Activated CD4-positive, alpha-beta T cell treated with anti-CD3 and anti-CD28 coated beads for 36 hours (primary cell): ENCODE results near the gene GALK1. TPM values are rescaled to one million over a fixed set of nuclear protein-coding genes. Genes with fewer than 3 reads are reported as not detected.
"Not testable (repeated sequence)": the region's sequence is repeated elsewhere in the genome, so short reads cannot be mapped to it uniquely, and the experiment has no call there.

ENCODE experiments used
- ATAC-seq: fragments of 200-7000 bp; cut with Tn5 transposase; one replicate; pipeline ENCODE4 v1.10.0; 2021; ENCODE audit warnings: mild to moderate bottlenecking, moderate library complexity
- CTCF ChIA-PET: fragments of 350-600 bp; sonication (Branson Sonifier 250); formaldehyde crosslinking; loops from one replicate; lab custom pipeline; 2021; ENCODE audit warnings: antibody characterized with exemption; lab: Charles Lee
- POLR2A ChIA-PET: fragments of 350-600 bp; sonication (Branson Sonifier 250); formaldehyde crosslinking; loops from one replicate; lab custom pipeline; 2021; ENCODE audit warnings: antibody characterized with exemption, inconsistent platforms; lab: Charles Lee
- DNase-seq: peaks from one replicate; pipeline ENCODE4 v3.0.0-alpha.2; 2020
- H3K27ac Mint-ChIP-seq: one replicate; pipeline ENCODE4 v1.8.0; 2021; ENCODE audit warnings: mixed read lengths
- H3K27me3 Mint-ChIP-seq: one replicate; pipeline ENCODE4 v1.8.0; 2021; ENCODE audit warnings: mixed read lengths
- H3K36me3 Mint-ChIP-seq: one replicate; pipeline ENCODE4 v1.8.0; 2021; ENCODE audit warnings: low read depth, mixed read lengths
- H3K4me1 Mint-ChIP-seq: one replicate; pipeline ENCODE4 v1.8.0; 2021; ENCODE audit warnings: mixed read lengths
- H3K4me3 Mint-ChIP-seq: one replicate; pipeline ENCODE4 v1.8.0; 2021; ENCODE audit warnings: mild to moderate bottlenecking, moderate library complexity, mixed read lengths
- H3K9me3 Mint-ChIP-seq: one replicate; pipeline ENCODE4 v1.8.0; 2021; ENCODE audit warnings: low read depth, mixed read lengths
- intact Hi-C, 2 experiments: fragments of 100-400 bp; cut with DNase I in 1 of 2; cut with micrococcal nuclease in 1 of 2; formaldehyde crosslinking; loops; one replicate each; pipeline versions ENCODE4 v1.14.2 to v1.15.1; 2022 to 2024; cut with DNase I, micrococcal nuclease
- total RNA-seq, 2 experiments: library from RNA; stranded (reverse); gene quantifications; one replicate each; pipeline ENCODE4 v1.2.3, GENCODE V29; 2021

The GALK1 gene
- total RNA-seq, 2 experiments from 2014 or later = 50.3 to 63.2 TPM

DNA sequence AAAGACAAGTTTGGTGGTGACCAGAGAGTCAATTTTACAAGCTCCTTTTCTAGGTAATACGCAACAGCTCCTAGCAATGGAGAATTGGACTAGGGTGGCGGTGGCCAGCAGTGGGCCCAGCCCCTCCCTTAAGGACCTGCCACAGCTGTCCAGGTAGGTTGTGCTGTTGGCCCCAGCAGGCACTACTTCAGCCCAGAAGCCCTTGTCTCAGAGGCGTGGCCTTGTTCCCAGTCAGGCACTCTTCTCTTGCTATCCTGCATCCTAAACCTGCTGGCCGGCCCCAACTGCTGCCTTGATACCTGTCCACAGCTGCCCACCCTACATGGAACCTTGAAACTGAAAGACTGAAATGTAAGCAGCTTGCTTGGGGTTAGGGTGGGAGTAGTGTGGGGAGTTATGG is 989 bp upstream of the GALK1 start:
- POLR2A ChIA-PET = interaction anchor here (1.1 to 6.1 kb wide), 4 partner anchors 9 to 20 kb away, joined by 3 to 79 read pairs (median 8); a partner anchor contains a TSS
- DNase-seq = no peak
- H3K36me3 Mint-ChIP-seq = peaks cover 5% of the 10 kb centered on the region
- CTCF ChIA-PET = interaction anchor here (0.6 to 7.8 kb wide), 16 partner anchors 10 to 95 kb away, joined by 3 to 76 read pairs (median 5); partner anchors contain the start of gene WBP2
- ATAC-seq = no peak
- no peak overlapping the region for H3K27ac Mint-ChIP-seq
- H3K4me1 Mint-ChIP-seq = peaks cover 3% of the 10 kb centered on the region
- no peaks in the 10 kb centered on the region for H3K9me3 Mint-ChIP-seq
- H3K4me3 Mint-ChIP-seq = peak overlapping the region; percentile 11
- intact Hi-C loops = loop anchor here in 1 of 2 experiments (1.0 kb wide), 3 partner anchors 13 to 131 kb away; partner anchors contain the start of gene WBP2
- no peaks in the 10 kb centered on the region for H3K27me3 Mint-ChIP-seq

DNA sequence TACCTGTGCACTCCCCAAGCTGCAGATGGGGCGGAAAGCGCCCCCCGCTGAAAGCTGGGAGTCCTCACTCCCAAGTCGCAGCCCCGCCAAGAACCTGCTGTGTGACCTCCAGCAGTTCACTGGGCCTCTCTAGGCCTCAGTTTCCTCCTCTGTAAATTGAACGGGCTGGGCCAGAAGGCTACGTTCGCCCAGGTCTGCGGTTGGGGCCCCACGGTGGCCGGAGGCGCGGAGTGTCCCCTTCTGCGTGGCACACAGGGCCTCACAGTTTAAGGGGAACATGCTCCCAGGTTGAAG is 628 bp downstream of the GALK1 start:
- Mint-ChIP-seq H3K4me1 (peaks cover 3% of the 10 kb centered on the region), H3K27ac (peak overlapping the region; percentile 83), H3K36me3 (peaks cover 5% of the 10 kb centered on the region), H3K4me3 (peak overlapping the region; percentile 80), H3K27me3 (no peaks in the 10 kb centered on the region), H3K9me3 (no peaks in the 10 kb centered on the region)
- intact Hi-C loops = loop anchor here (1.0 to 5.0 kb wide), 2 partner anchors 63 to 243 kb away; no protein-coding TSS in a partner anchor
- ATAC-seq = no peak
- ChIA-PET POLR2A (interaction anchor here (1.0 to 6.1 kb wide), 3 partner anchors 11 to 15 kb away, joined by 4 to 79 read pairs (median 7); a partner anchor contains a TSS), CTCF (interaction anchor here (0.7 to 7.8 kb wide), 14 partner anchors 11 to 92 kb away, joined by 3 to 76 read pairs (median 7); a partner anchor contains a TSS)
- DNase-seq = no peak

DNA sequence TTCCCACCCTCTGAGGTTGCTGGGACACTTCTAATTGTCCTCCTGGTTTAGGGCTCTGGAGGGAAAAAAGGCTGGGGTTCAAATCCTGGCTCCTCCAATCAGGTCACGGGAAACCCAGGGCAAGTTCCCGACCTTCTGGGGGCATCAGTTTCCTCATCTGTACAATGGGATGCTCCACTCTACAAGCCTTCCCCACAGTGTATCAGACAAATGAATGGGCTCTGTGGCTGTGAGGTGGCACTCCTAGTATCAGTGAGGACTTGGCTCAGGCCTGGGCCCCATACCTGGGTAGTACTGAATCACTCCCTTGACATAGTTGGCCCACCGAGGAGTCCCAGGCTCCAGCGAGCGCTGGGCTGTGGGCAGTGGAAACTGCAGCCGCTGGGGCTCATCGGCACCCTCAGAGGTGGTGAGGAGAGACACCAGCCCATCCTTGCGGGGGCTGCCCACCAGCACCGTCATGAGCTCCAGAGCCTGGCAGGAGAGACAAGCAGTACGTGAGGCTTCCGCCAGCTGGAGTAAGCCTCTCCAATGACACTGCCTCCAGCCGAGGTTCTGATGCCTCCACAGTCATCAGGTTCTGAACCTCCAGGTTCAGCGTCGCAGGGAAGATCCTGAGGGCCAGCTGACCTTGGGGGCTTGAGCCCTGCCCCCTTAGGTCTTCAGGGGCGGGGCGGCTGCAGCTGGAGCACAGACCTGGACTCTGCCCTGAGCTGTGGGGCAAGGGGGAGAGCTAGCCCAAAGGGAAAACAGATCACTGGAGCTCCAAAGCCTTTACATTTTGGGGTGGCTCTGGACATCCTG is 1.2 kb downstream of the GALK1 start:
- DNase-seq (no peak), ATAC-seq (no peak)
- H3K4me1 Mint-ChIP-seq = peaks cover 3% of the 10 kb centered on the region
- POLR2A ChIA-PET = interaction anchor here (0.6 to 6.1 kb wide), 4 partner anchors 11 to 66 kb away, joined by 3 to 79 read pairs (median 5); a partner anchor contains a TSS
- no peaks in the 10 kb centered on the region for H3K27me3 Mint-ChIP-seq
- H3K4me3 Mint-ChIP-seq = peak overlapping the region; percentile 80
- intact Hi-C loops = loop anchor here (1.0 to 5.0 kb wide), 2 partner anchors 63 to 243 kb away; no protein-coding TSS in a partner anchor
- H3K36me3 Mint-ChIP-seq = peaks cover 5% of the 10 kb centered on the region
- H3K9me3 Mint-ChIP-seq = no peaks in the 10 kb centered on the region
- CTCF ChIA-PET = interaction anchor here (0.7 to 7.8 kb wide), 12 partner anchors 9 to 131 kb away, joined by 3 to 76 read pairs (median 7); partner anchors contain the start of gene SMIM5
- peak overlapping the region; percentile 58 for H3K27ac Mint-ChIP-seq

DNA sequence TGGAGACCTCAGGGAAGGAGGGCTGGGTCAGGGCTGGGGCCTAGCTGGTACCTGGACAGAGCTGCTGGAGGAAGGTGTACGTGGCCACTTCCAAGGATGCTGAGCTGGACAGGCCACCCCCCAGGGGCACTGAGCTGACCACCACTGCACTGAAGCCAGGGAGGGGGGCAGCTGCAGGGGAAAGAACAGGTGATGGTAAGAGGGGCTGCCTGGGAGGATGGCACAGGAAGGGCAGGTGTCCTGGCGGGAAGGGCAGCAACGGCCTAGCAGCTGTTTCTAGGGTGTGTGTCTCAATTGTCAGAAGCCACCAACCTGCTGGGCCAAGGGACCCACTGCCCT is 1.8 kb downstream of the GALK1 start:
- Mint-ChIP-seq H3K4me3 (peak overlapping the region; percentile 26), H3K36me3 (peaks cover 5% of the 10 kb centered on the region), H3K9me3 (no peaks in the 10 kb centered on the region), H3K27me3 (no peaks in the 10 kb centered on the region), H3K4me1 (peaks cover 3% of the 10 kb centered on the region), H3K27ac (no peak overlapping the region)
- ATAC-seq (no peak), DNase-seq (no peak)
- ChIA-PET POLR2A (interaction anchor here (0.6 to 6.1 kb wide), 4 partner anchors 12 to 67 kb away, joined by 3 to 79 read pairs (median 5); a partner anchor contains a TSS), CTCF (interaction anchor here (0.8 to 7.8 kb wide), 9 partner anchors 10 to 130 kb away, joined by 3 to 76 read pairs (median 8); partner anchors contain the start of gene SMIM5)
- intact Hi-C loops = loop anchor here in 1 of 2 experiments (5.0 kb wide), 1 partner anchor 244 kb away; no protein-coding TSS in a partner anchor

DNA sequence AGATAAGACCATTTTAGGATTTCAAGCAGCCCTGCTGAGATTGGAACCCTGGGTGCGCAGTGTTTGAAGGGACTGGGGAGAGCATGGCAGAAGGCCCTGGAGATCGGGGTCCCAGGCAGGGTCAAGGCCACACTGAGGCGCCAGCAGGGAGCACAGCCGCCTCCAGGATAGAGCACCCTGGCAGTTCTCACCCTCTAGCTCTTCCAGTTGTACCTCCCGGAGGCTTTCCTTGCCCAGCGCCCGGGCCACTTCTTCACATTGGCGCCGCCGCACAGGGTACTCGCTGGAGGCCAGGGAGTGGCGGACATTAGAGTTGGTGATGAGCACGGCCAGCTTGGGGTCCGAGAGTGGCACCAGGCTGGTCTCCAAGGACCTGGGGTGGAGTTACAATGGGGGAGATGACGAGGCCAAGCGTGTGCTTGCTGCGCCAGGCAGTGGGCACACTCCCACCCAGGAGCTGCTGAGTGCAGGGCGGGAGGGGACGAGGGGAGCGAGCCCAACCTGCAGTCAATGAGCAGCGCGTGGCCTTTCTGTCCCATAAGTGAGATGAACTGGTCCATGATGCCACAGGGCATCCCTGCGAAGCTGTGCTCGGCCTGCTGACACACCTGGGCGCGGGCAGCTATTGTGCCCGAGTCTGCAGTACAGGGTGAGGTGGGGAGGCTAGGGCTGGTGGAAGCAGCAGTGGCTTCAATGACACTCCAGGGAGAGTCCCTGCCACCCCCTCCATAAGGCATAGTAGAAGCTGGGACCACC is 2.3 kb downstream of the GALK1 start:
- no peaks in the 10 kb centered on the region for H3K9me3 Mint-ChIP-seq

DNA sequence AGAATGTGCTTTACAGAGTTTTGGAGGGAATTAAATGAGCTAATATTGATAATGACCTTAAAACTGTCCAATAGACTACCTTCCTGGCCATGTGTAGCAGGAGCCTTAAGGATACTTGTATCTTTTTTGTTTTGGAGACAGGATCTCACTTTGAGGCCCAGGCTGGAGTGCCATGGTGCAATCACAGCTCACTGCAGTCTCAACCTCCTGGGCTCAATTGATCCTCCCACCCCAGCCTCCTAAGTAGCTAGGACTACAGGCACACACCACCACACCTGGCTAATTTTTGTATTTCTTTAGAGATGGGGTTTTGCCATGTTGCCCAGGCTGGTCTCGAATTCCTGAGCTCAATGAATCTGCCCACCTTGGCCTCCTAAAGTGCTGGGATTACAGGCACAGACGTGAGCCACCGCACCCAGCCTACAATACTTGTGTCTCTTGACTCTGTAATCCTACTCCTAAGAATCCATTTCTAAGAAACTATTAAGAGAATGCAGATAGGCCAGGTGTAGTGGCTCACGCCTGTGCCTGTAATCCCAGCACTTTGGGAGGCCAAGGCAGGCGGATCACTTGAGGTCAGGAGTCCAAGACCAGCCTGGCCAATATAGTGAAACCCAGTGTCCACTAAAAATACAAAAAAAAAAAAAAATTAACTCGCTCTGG is 4.9 kb downstream of the GALK1 start:
- CTCF ChIA-PET = interaction anchor here (0.6 to 7.8 kb wide), 7 partner anchors 10 to 423 kb away, joined by 3 to 76 read pairs (median 3); no protein-coding TSS in a partner anchor
- not testable (repeated sequence) for H3K9me3 Mint-ChIP-seq, H3K27ac Mint-ChIP-seq, H3K36me3 Mint-ChIP-seq, H3K4me1 Mint-ChIP-seq, H3K4me3 Mint-ChIP-seq, ATAC-seq, H3K27me3 Mint-ChIP-seq, DNase-seq
- intact Hi-C loops = loop anchor here in 1 of 2 experiments (5.0 kb wide), 1 partner anchor 247 kb away; no protein-coding TSS in a partner anchor
- POLR2A ChIA-PET = interaction anchor here (1.1 kb wide), 1 partner anchor 13 kb away, joined by 4 read pairs; no protein-coding TSS in a partner anchor

More for the DNA sequence above, 2.3 kb downstream of the GALK1 start:
- ATAC-seq (no peak), DNase-seq (no peak)
- peaks cover 5% of the 10 kb centered on the region for H3K36me3 Mint-ChIP-seq
- H3K27me3 Mint-ChIP-seq = no peaks in the 10 kb centered on the region
- no peak overlapping the region for H3K27ac Mint-ChIP-seq
- ChIA-PET CTCF (interaction anchor here (0.6 to 7.8 kb wide), 11 partner anchors 8 to 244 kb away, joined by 3 to 76 read pairs (median 5); partner anchors contain the start of gene SMIM5), POLR2A (interaction anchor here (1.6 to 6.1 kb wide), 2 partner anchors 12 to 68 kb away, joined by 3 to 79 read pairs; no protein-coding TSS in a partner anchor)
- peaks cover 3% of the 10 kb centered on the region for H3K4me1 Mint-ChIP-seq
- intact Hi-C loops = loop anchor here in 1 of 2 experiments (5.0 kb wide), 1 partner anchor 245 kb away; no protein-coding TSS in a partner anchor
- peak overlapping the region; percentile 26 for H3K4me3 Mint-ChIP-seq

DNA sequence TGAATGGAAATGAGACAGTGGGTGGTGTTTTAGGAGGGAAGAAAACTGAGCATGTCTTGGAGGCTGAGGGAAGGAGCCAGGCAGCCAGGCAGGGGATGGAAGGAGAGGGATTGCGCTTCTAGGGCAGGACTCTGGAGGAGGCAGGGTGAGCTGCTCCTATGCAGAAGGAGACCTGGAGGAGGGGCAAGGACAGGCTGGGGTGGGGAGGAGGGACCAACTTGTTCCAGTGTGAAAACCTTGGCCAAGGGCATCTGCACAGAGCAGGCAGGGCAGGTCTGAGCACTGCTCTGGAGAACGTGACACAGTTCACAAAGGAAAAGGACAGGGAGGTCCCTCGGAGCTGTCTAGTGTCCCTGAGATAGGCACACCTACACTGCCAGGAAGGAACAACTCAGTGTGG is 5.5 kb downstream of the GALK1 start:
- intact Hi-C loops = no loop called here
- Mint-ChIP-seq H3K36me3 (peaks cover 5% of the 10 kb centered on the region), H3K27me3 (no peaks in the 10 kb centered on the region), H3K4me3 (no peak overlapping the region), H3K27ac (no peak overlapping the region), H3K4me1 (peaks cover 8% of the 10 kb centered on the region), H3K9me3 (no peaks in the 10 kb centered on the region)
- POLR2A ChIA-PET = interaction anchor here (1.1 kb wide), 1 partner anchor 13 kb away, joined by 4 read pairs; no protein-coding TSS in a partner anchor
- CTCF ChIA-PET = interaction anchor here (0.7 to 7.8 kb wide), 6 partner anchors 10 to 422 kb away, joined by 3 to 76 read pairs (median 3); no protein-coding TSS in a partner anchor
- DNase-seq (no peak), ATAC-seq (no peak)

DNA sequence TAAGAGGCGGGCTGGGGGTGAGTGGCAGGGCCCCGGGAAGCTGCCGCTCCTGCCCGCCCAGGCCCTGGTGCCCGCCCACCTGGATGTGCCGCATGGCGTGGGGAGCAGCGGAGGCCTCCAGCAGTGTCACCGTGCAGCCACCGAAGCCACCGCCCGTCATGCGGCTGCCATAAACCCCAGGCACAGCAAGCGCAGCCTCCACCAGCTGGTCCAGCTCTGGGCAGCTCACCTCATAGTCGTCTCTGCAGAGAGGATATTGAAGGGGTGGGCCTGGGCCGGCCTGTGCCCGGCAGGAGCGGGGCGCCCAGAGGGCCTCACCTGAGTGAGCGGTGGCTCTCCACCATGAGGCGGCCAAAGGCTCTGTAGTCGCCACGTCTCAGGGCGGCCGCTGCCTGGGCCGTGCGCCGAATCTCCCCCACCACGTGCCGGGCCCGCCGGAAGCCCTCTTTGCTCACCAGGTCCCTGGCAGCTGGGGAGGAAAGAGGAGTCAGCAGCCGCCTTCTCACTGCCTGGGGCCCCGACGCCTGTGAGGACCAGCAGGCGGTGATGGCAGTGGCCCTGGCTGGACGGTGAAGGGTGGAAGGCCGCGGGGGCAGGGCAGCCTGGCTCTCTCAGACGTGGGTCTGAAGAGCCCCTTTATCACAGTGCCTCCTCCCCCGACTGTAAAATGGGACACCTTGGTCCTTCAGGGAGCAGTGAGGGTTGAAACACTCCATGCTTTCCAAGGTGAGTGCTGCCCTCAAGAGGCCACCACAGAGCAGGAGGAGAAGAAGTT is 6.7 kb downstream of the GALK1 start:
- Mint-ChIP-seq H3K36me3 (peaks cover 5% of the 10 kb centered on the region), H3K4me1 (peaks cover 7% of the 10 kb centered on the region), H3K4me3 (no peak overlapping the region), H3K27me3 (no peaks in the 10 kb centered on the region), H3K27ac (no peak overlapping the region), H3K9me3 (no peaks in the 10 kb centered on the region)
- CTCF ChIA-PET = interaction anchor here (1.9 kb wide), 1 partner anchor 10 kb away, joined by 9 read pairs; no protein-coding TSS in a partner anchor
- intact Hi-C loops = no loop called here
- POLR2A ChIA-PET = interaction anchor here (0.6 kb wide), 1 partner anchor 169 kb away, joined by 4 read pairs; no protein-coding TSS in a partner anchor
- DNase-seq (no peak), ATAC-seq (no peak)

DNA sequence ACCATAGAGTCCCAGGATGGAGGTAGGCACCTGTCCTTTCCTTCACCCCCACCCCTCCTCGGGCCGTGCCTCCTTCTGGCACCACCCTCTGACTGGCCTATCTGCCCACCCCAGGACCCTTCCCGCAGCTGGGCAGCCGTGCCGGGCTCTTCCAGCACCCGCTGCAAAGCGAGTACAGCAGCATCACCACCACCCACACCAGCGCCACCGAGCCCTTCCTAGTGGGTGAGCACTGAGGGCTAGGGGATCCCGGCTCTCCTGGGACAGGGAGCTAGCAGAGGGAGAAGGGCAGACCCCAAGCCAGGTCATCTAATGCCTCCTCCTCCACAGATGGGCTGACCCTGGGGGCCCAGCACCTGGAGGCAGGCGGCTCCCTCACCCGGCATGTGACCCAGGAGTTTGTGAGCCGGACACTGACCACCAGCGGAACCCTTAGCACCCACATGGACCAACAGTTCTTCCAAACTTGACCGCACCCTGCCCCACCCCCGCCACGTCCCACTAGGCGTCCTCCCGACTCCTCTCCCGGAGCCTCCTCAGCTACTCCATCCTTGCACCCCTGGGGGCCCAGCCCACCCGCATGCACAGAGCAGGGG is 7.8 kb downstream of the GALK1 start:
- H3K9me3 Mint-ChIP-seq = no peaks in the 10 kb centered on the region
- no peak overlapping the region for H3K4me3 Mint-ChIP-seq
- H3K27me3 Mint-ChIP-seq = no peaks in the 10 kb centered on the region
- intact Hi-C loops = no loop called here
- DNase-seq (no peak), ATAC-seq (no peak)
- POLR2A ChIA-PET = no interaction called here
- H3K36me3 Mint-ChIP-seq = no peaks in the 10 kb centered on the region
- H3K4me1 Mint-ChIP-seq = peaks cover 10% of the 10 kb centered on the region
- CTCF ChIA-PET = interaction anchor here (1.9 kb wide), 1 partner anchor 9 kb away, joined by 9 read pairs; no protein-coding TSS in a partner anchor
- no peak overlapping the region for H3K27ac Mint-ChIP-seq
